SK-N-SH treated with all-trans-retinoic acid at 6 μM for 48 hours (cell line): Measurements from ENCODE around the gene UNC45A.

Experiments
- ATAC-seq: fragments of 200-7000 bp; cut with Tn5 transposase; 3 replicates; pipeline ENCODE4 v1.9.1; 2020; ENCODE audit warnings: mild to moderate bottlenecking, moderate library complexity
- ARNTL ChIP-seq: fragments of 450-650 bp; formaldehyde crosslinking; IDR thresholded peaks from 2 replicates; pipeline ENCODE4 v1.5.0; 2020; ENCODE audit warnings: low read depth, mild to moderate bottlenecking, moderate library complexity, borderline replicate concordance
- BACH2 ChIP-seq: fragments of 250-450 bp; sonication (Bioruptor Pico); IDR thresholded peaks from 2 replicates; pipeline ENCODE4 v1.9.0; 2021; ENCODE audit warnings: mild to moderate bottlenecking, borderline replicate concordance
- CREB5 ChIP-seq: fragments of 250-450 bp; sonication (Bioruptor Pico); IDR thresholded peaks from 2 replicates; pipeline ENCODE4 v1.5.1; 2020; ENCODE audit warnings: low read depth, mild to moderate bottlenecking, moderate library complexity
- CSDC2 ChIP-seq: fragments of 250-450 bp; sonication (Bioruptor Pico); IDR thresholded peaks from 2 replicates; pipeline ENCODE4 v1.5.0; 2020; ENCODE audit warnings: mild to moderate bottlenecking, moderate library complexity
- CSRNP3 ChIP-seq: fragments of 250-450 bp; sonication (Bioruptor Pico); IDR thresholded peaks from 2 replicates; pipeline ENCODE4 v1.5.1; 2021; ENCODE audit warnings: mild to moderate bottlenecking, moderate library complexity
- ESRRG ChIP-seq: fragments of 250-450 bp; sonication (Bioruptor Pico); IDR thresholded peaks from 2 replicates; pipeline ENCODE4 v1.6.1; 2021; ENCODE audit warnings: mild to moderate bottlenecking
- GLIS3 ChIP-seq: fragments of 250-450 bp; sonication (Bioruptor Pico); IDR thresholded peaks from 2 replicates; pipeline ENCODE4 v1.5.0; 2020; ENCODE audit warnings: mild to moderate bottlenecking, moderate library complexity
- ISL1 ChIP-seq: fragments of 250-450 bp; sonication (Bioruptor Pico); IDR thresholded peaks from 2 replicates; pipeline ENCODE4 v2.1.2; 2022; ENCODE audit warnings: mild to moderate bottlenecking, moderate library complexity
- OSR1 ChIP-seq: fragments of 250-450 bp; sonication (Bioruptor Pico); IDR thresholded peaks from 2 replicates; pipeline ENCODE4 v1.8.0; 2022; ENCODE audit warnings: moderate library complexity, mild to moderate bottlenecking, inconsistent platforms
- PATZ1 ChIP-seq: fragments of 250-450 bp; sonication (Bioruptor Pico); IDR thresholded peaks from 2 replicates; pipeline ENCODE4 v1.8.0; 2020; ENCODE audit warnings: mild to moderate bottlenecking, moderate library complexity, borderline replicate concordance
- POU6F1 ChIP-seq: fragments of 250-450 bp; sonication (Bioruptor Pico); IDR thresholded peaks from 2 replicates; pipeline ENCODE4 v1.8.0; 2021; ENCODE audit warnings: low read depth, mild to moderate bottlenecking, moderate library complexity, borderline replicate concordance
- PPARA ChIP-seq: fragments of 250-450 bp; sonication (Bioruptor Pico); IDR thresholded peaks from 2 replicates; pipeline ENCODE4 v1.5.0; 2020; ENCODE audit warnings: mild to moderate bottlenecking, borderline replicate concordance
- RARB ChIP-seq: fragments of 250-450 bp; sonication (Bioruptor Pico); IDR thresholded peaks from 2 replicates; pipeline ENCODE4 v1.8.0; 2021; ENCODE audit warnings: mild to moderate bottlenecking, moderate library complexity
- SNAI2 ChIP-seq: fragments of 250-450 bp; sonication (Bioruptor Pico); IDR thresholded peaks from 2 replicates; pipeline ENCODE4 v1.5.0; 2020; ENCODE audit warnings: mild to moderate bottlenecking, moderate library complexity
- TCF4 ChIP-seq: fragments of 250-450 bp; sonication (Bioruptor Pico); IDR thresholded peaks from 2 replicates; pipeline ENCODE4 v1.8.0; 2021; ENCODE audit warnings: mild to moderate bottlenecking, moderate library complexity, borderline replicate concordance
- TOX ChIP-seq: fragments of 250-450 bp; sonication (Bioruptor Pico); IDR thresholded peaks from 2 replicates; pipeline ENCODE4 v1.8.0; 2021; ENCODE audit warnings: mild to moderate bottlenecking, moderate library complexity, borderline replicate concordance
- ZC3H10 ChIP-seq: fragments of 250-450 bp; sonication (Bioruptor Pico); IDR thresholded peaks from 2 replicates; pipeline ENCODE4 v1.5.1; 2021; ENCODE audit warnings: mild to moderate bottlenecking, moderate library complexity
- ZFP3 ChIP-seq: fragments of 250-450 bp; sonication (Bioruptor Pico); IDR thresholded peaks from 2 replicates; pipeline ENCODE4 v1.5.0; 2020; ENCODE audit warnings: mild to moderate bottlenecking, moderate library complexity
- ZFP30 ChIP-seq: fragments of 450-650 bp; formaldehyde crosslinking; IDR thresholded peaks from 2 replicates; pipeline ENCODE4 v1.5.0; 2022; ENCODE audit warnings: mild to moderate bottlenecking, moderate library complexity
- ZNF565 ChIP-seq: fragments of 450-650 bp; formaldehyde crosslinking; conservative IDR thresholded peaks from 2 replicates; pipeline ENCODE4 v1.5.0; 2020; ENCODE audit warnings: low read depth, mild to moderate bottlenecking, moderate library complexity
- ZNF70 ChIP-seq: fragments of 450-650 bp; formaldehyde crosslinking; IDR thresholded peaks from 2 replicates; pipeline ENCODE4 v1.5.0; 2020; ENCODE audit warnings: mild to moderate bottlenecking, moderate library complexity
- ZNF8 ChIP-seq: fragments of 450-650 bp; formaldehyde crosslinking; IDR thresholded peaks from 2 replicates; pipeline ENCODE4 v1.5.0; 2020; ENCODE audit warnings: mild to moderate bottlenecking, moderate library complexity

The UNC45A gene

GRCh38 chr15:90950676-90951075, 15.6 kb downstream of the UNC45A start (continued):
- TF ChIP-seq ZNF8 (CRISPR knock-in tag), result no peak
- TF ChIP-seq OSR1 (CRISPR knock-in tag), result no peak
- no peak for TF ChIP-seq ESRRG (CRISPR knock-in tag)
- TF ChIP-seq RARB (CRISPR knock-in tag), result no peak
- TF ChIP-seq ZNF565, result no peak
- TF ChIP-seq ZNF70, result no peak
- TF ChIP-seq SNAI2 (CRISPR knock-in tag), result no peak
- no peak for TF ChIP-seq ZC3H10 (CRISPR knock-in tag)
- TF ChIP-seq CSDC2, result no peak

GRCh38 chr15:90952901-90953677, 18.0 kb downstream of the UNC45A start:
- TF ChIP-seq ESRRG (CRISPR knock-in tag), result no peak
- no peak for TF ChIP-seq SNAI2 (CRISPR knock-in tag)
- no peak for TF ChIP-seq ZFP30
- TF ChIP-seq ZC3H10 (CRISPR knock-in tag), result no peak
- no peak for TF ChIP-seq OSR1 (CRISPR knock-in tag)
- no peak for TF ChIP-seq GLIS3 (CRISPR knock-in tag)
- ATAC-seq, result no peak

- TF ChIP-seq BACH2 (CRISPR knock-in tag) (no peak), ZNF8 (CRISPR knock-in tag) (no peak), POU6F1 (CRISPR knock-in tag) (no peak), ZFP30 (no peak), ARNTL (CRISPR knock-in tag) (no peak), OSR1 (CRISPR knock-in tag) (no peak), ESRRG (CRISPR knock-in tag) (no peak), RARB (CRISPR knock-in tag) (no peak), ZC3H10 (CRISPR knock-in tag) (no peak), CSDC2 (no peak), TCF4 (CRISPR knock-in tag) (no peak), GLIS3 (CRISPR knock-in tag) (no peak), PATZ1 (CRISPR knock-in tag) (no peak), TOX (CRISPR knock-in tag) (no peak), ISL1 (CRISPR knock-in tag) (no peak)
- no peak for ATAC-seq
Observed at GRCh38 chr15:90953947-90954711, 19.0 kb downstream of the UNC45A start.

- TF ChIP-seq RARB (CRISPR knock-in tag), result 0 out of 2 replicates have a peak, but pooled peaks have one; percentile 29
- 0 out of 2 replicates have a peak, but pooled peaks have one; percentile 24 for TF ChIP-seq POU6F1 (CRISPR knock-in tag)
- peak; percentile 19; the same call in 1 of the 2 replicates for TF ChIP-seq SNAI2 (CRISPR knock-in tag)
- TF ChIP-seq ZFP3 (CRISPR knock-in tag), result peak; percentile 70; the same call in 1 of the 2 replicates
- TF ChIP-seq GLIS3 (CRISPR knock-in tag), result 0 out of 2 replicates have a peak, but pooled peaks have one; percentile 70
- TF ChIP-seq CSRNP3, result no peak
- no peak for TF ChIP-seq CSDC2
- no peak for TF ChIP-seq PPARA
- TF ChIP-seq BACH2 (CRISPR knock-in tag), result no peak
- TF ChIP-seq CREB5 (CRISPR knock-in tag), result no peak
- no peak for TF ChIP-seq ZNF8 (CRISPR knock-in tag)
- 0 out of 2 replicates have a peak, but pooled peaks have one; percentile 54 for TF ChIP-seq ZNF70
- TF ChIP-seq TCF4 (CRISPR knock-in tag), result no peak
- TF ChIP-seq, all 23 proteins: peak for 6
- ATAC-seq, result peak; percentile 92
Observed at GRCh38 chr15:90954712-90955623, 19.9 kb downstream of the UNC45A start, which contains the start of gene RCCD1. Gene RCCD1, plus strand, starts transcription at chr15:90954884. Its CDS starts 1,851 bp downstream, at chr15:90956735.
